Measurements from ENCODE around the gene HAVCR1.
"Not testable (repeated sequence)": the region's sequence is repeated elsewhere in the genome, so short reads cannot be mapped to it uniquely, and the experiment has no call there.

The HAVCR1 gene

GRCh38 chr5:157063776-157064430 is 5.0 kb upstream of the HAVCR1 start:
- H2AFZ ChIP-seq (ENCODE audit: low read depth, low read length): no peak overlapping the region
- H4K20me1 ChIP-seq (ENCODE audit: insufficient read depth, low read length): no peaks in the 10 kb centered on the region
- no peaks in the 10 kb centered on the region for H3K36me3 ChIP-seq (ENCODE audit: insufficient read depth, low read length)
- H3K4me3 ChIP-seq (ENCODE audit: low read depth in 1 of 2, low read length in 2 of 2): no peak overlapping the region
- H3K9me3 ChIP-seq (ENCODE audit: insufficient read depth, low read length, severe bottlenecking): no peaks in the 10 kb centered on the region
- no peak for TF ChIP-seq EZH2 (IDR thresholded peaks at IDR 0.05; ENCODE audit: borderline replicate concordance, low read depth, low read length, severe bottlenecking)
- no peak overlapping the region for H3K9ac ChIP-seq (ENCODE audit: low read depth, low read length)
- no peak overlapping the region for H3K4me2 ChIP-seq (ENCODE audit: insufficient read depth, low read length)
- H3K27ac ChIP-seq (ENCODE audit: low read length): no peak overlapping the region
- DNase-seq: no peak
- no peaks in the 10 kb centered on the region for H3K27me3 ChIP-seq (ENCODE audit: insufficient read depth, low read length, poor library complexity)
- ATAC-seq (ENCODE audit: insufficient read depth, low read depth): no peak
- no peaks in the 10 kb centered on the region for H3K4me1 ChIP-seq (ENCODE audit: insufficient read depth, low read length)
- H3K79me2 ChIP-seq (ENCODE audit: insufficient read depth, low read length): no peaks in the 10 kb centered on the region

GRCh38 chr5:157059891-157060290 is 975 bp upstream of the HAVCR1 start:
- no peaks in the 10 kb centered on the region for H3K9me3 ChIP-seq (ENCODE audit: insufficient read depth, low read length, severe bottlenecking)
- no peaks in the 10 kb centered on the region for H3K4me1 ChIP-seq (ENCODE audit: insufficient read depth, low read length)
- ATAC-seq (ENCODE audit: insufficient read depth, low read depth): no peak
- no peaks in the 10 kb centered on the region for H3K27me3 ChIP-seq (ENCODE audit: insufficient read depth, low read length, poor library complexity)
- H3K4me2 ChIP-seq (ENCODE audit: insufficient read depth, low read length): no peak overlapping the region
- H4K20me1 ChIP-seq (ENCODE audit: insufficient read depth, low read length): no peaks in the 10 kb centered on the region
- no peak overlapping the region for H3K27ac ChIP-seq (ENCODE audit: low read length)
- no peaks in the 10 kb centered on the region for H3K36me3 ChIP-seq (ENCODE audit: insufficient read depth, low read length)
- no peak overlapping the region for H3K9ac ChIP-seq (ENCODE audit: low read depth, low read length)
- no peak for DNase-seq
- H3K4me3 ChIP-seq (ENCODE audit: low read depth in 1 of 2, low read length in 2 of 2): no peak overlapping the region
- no peaks in the 10 kb centered on the region for H3K79me2 ChIP-seq (ENCODE audit: insufficient read depth, low read length)
- no peak overlapping the region for H2AFZ ChIP-seq (ENCODE audit: low read depth, low read length)
- TF ChIP-seq EZH2 (IDR thresholded peaks at IDR 0.05; ENCODE audit: borderline replicate concordance, low read depth, low read length, severe bottlenecking): no peak
- TF ChIP-seq, protein P1, sequence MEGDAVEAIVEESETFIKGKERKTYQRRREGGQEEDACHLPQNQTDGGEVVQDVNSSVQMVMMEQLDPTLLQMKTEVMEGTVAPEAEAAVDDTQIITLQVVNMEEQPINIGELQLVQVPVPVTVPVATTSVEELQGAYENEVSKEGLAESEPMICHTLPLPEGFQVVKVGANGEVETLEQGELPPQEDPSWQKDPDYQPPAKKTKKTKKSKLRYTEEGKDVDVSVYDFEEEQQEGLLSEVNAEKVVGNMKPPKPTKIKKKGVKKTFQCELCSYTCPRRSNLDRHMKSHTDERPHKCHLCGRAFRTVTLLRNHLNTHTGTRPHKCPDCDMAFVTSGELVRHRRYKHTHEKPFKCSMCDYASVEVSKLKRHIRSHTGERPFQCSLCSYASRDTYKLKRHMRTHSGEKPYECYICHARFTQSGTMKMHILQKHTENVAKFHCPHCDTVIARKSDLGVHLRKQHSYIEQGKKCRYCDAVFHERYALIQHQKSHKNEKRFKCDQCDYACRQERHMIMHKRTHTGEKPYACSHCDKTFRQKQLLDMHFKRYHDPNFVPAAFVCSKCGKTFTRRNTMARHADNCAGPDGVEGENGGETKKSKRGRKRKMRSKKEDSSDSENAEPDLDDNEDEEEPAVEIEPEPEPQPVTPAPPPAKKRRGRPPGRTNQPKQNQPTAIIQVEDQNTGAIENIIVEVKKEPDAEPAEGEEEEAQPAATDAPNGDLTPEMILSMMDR (IDR thresholded peaks at IDR 0.05; ENCODE audit: borderline replicate concordance, extremely low read depth, low read length, poor library complexity, severe bottlenecking): no peak

GRCh38 chr5:157057459-157058370 is 1.2 kb downstream of the HAVCR1 start:
- no peak overlapping the region for H3K4me3 ChIP-seq (ENCODE audit: low read depth in 1 of 2, low read length in 2 of 2)
- no peak for TF ChIP-seq EZH2 (IDR thresholded peaks at IDR 0.05; ENCODE audit: borderline replicate concordance, low read depth, low read length, severe bottlenecking)
- TF ChIP-seq, protein P1 (IDR thresholded peaks at IDR 0.05; ENCODE audit: borderline replicate concordance, extremely low read depth, low read length, poor library complexity, severe bottlenecking): no peak
- H3K36me3 ChIP-seq (ENCODE audit: insufficient read depth, low read length): no peaks in the 10 kb centered on the region
- DNase-seq (no peak), ATAC-seq (ENCODE audit: insufficient read depth, low read depth) (no peak)
- H3K27me3 ChIP-seq (ENCODE audit: insufficient read depth, low read length, poor library complexity): no peaks in the 10 kb centered on the region
- H2AFZ ChIP-seq (ENCODE audit: low read depth, low read length): no peak overlapping the region
- no peaks in the 10 kb centered on the region for H3K9me3 ChIP-seq (ENCODE audit: insufficient read depth, low read length, severe bottlenecking)
- no peaks in the 10 kb centered on the region for H4K20me1 ChIP-seq (ENCODE audit: insufficient read depth, low read length)
- no peak overlapping the region for H3K4me2 ChIP-seq (ENCODE audit: insufficient read depth, low read length)
- H3K27ac ChIP-seq (ENCODE audit: low read length): no peak overlapping the region
- H3K4me1 ChIP-seq (ENCODE audit: insufficient read depth, low read length): no peaks in the 10 kb centered on the region
- no peak overlapping the region for H3K9ac ChIP-seq (ENCODE audit: low read depth, low read length)
- H3K79me2 ChIP-seq (ENCODE audit: insufficient read depth, low read length): no peaks in the 10 kb centered on the region

DNA sequence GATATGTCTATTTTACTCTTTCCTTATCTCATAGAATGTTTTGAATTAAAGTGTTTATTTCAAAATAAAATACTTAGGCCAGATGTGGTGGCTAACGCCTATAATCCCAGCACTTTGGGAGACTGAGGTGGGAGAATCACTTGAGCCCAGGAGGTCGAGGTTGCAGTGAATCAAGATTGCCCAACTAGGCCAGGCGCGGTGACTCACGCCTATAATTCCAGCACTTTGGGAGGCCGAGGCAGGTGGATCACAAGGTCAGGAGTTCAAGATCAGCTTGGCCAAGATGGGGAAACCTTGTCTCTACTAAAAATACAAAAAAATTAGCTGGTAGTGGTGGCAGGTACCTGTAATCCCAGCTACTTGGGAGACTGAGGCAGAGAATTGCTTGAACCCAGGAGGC is 2.1 kb downstream of the HAVCR1 start:
- DNase-seq; H3K9me3 ChIP-seq (ENCODE audit: insufficient read depth, low read length, severe bottlenecking); H3K27me3 ChIP-seq (ENCODE audit: insufficient read depth, low read length, poor library complexity); H4K20me1 ChIP-seq (ENCODE audit: insufficient read depth, low read length); H3K4me3 ChIP-seq (ENCODE audit: low read depth in 1 of 2, low read length in 2 of 2); H3K27ac ChIP-seq (ENCODE audit: low read length); H3K4me1 ChIP-seq (ENCODE audit: insufficient read depth, low read length); H3K4me2 ChIP-seq (ENCODE audit: insufficient read depth, low read length); H3K9ac ChIP-seq (ENCODE audit: low read depth, low read length); H3K36me3 ChIP-seq (ENCODE audit: insufficient read depth, low read length); H3K79me2 ChIP-seq (ENCODE audit: insufficient read depth, low read length); H2AFZ ChIP-seq (ENCODE audit: low read depth, low read length); ATAC-seq (ENCODE audit: insufficient read depth, low read depth): not testable (repeated sequence)

All from DND-41 (cell line).